ENCODE results near the gene FOXO1. TPM values are rescaled to one million over a fixed set of nuclear protein-coding genes. Genes with fewer than 3 reads are reported as not detected.

FOXO1 gene
- total RNA-seq, 1 donor from 2014 or later = 10.4 TPM

DNA sequence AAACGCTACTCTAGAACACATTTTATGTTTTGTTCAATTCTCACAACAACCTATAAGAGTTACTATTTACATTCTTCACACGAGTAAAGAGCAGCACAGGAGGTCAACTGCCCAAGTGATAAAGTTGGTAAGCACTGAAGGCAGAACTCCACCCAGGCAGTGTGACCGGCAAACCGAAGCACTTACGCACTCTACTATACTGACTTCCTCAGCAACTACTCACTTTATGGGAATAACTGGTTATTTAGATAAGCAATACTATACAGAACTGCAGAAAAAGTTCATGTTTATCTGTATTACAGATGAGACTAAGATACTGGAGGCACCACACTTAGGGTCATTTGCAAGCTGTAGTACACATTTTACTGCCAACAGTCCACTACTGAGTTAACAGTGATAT is 28.8 kb downstream of the FOXO1 start:
- Histone ChIP-seq H2AFZ (ENCODE audit: low read depth, low read length) (no peak overlapping the region), H3K4me1 (ENCODE audit: insufficient read depth, low read length) (no peaks in the 10 kb centered on the region), H3K4me3 (ENCODE audit: insufficient read depth, low read depth, low read length) (no peak overlapping the region), H4K20me1 (ENCODE audit: insufficient read depth, low read length) (peaks cover 41% of the 10 kb centered on the region), H3K79me2 (ENCODE audit: insufficient read depth, low read length) (peaks cover 9% of the 10 kb centered on the region), H3K9ac (ENCODE audit: low read length) (no peak overlapping the region), H3K36me3 (ENCODE audit: insufficient read depth, low read length) (no peaks in the 10 kb centered on the region), H3K4me2 (ENCODE audit: low read length) (no peak overlapping the region), H3K9me3 (ENCODE audit: insufficient read depth, low read depth, low read length) (no peaks in the 10 kb centered on the region), H3K27ac (ENCODE audit: low read depth, low read length) (no peak overlapping the region), H3K27me3 (ENCODE audit: insufficient read depth, low read length) (no peaks in the 10 kb centered on the region)
- Mint-ChIP-seq H3K4me1 (ENCODE audit: low read depth, unreplicated experiment) (peaks cover 22% of the 10 kb centered on the region), H3K36me3 (ENCODE audit: low read depth, unreplicated experiment) (peaks cover 1% of the 10 kb centered on the region), H3K9me3 (ENCODE audit: unreplicated experiment) (no peaks in the 10 kb centered on the region), H3K27ac (ENCODE audit: unreplicated experiment) (no peak overlapping the region), H3K27me3 (ENCODE audit: low read depth, unreplicated experiment) (no peaks in the 10 kb centered on the region), H3K4me3 (ENCODE audit: unreplicated experiment) (no peak overlapping the region)
- DNase-seq (ENCODE audit: low read depth) (no peak), FAIRE-seq (no peak)
- TF ChIP-seq EZH2 (IDR thresholded peaks at IDR 0.05; ENCODE audit: insufficient read depth, low read length) = no peak
- TF ChIP-seq, protein P1, sequence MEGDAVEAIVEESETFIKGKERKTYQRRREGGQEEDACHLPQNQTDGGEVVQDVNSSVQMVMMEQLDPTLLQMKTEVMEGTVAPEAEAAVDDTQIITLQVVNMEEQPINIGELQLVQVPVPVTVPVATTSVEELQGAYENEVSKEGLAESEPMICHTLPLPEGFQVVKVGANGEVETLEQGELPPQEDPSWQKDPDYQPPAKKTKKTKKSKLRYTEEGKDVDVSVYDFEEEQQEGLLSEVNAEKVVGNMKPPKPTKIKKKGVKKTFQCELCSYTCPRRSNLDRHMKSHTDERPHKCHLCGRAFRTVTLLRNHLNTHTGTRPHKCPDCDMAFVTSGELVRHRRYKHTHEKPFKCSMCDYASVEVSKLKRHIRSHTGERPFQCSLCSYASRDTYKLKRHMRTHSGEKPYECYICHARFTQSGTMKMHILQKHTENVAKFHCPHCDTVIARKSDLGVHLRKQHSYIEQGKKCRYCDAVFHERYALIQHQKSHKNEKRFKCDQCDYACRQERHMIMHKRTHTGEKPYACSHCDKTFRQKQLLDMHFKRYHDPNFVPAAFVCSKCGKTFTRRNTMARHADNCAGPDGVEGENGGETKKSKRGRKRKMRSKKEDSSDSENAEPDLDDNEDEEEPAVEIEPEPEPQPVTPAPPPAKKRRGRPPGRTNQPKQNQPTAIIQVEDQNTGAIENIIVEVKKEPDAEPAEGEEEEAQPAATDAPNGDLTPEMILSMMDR (IDR thresholded peaks at IDR 0.05; ENCODE audit: insufficient read depth, low read depth, low read length) = no peak

DNA sequence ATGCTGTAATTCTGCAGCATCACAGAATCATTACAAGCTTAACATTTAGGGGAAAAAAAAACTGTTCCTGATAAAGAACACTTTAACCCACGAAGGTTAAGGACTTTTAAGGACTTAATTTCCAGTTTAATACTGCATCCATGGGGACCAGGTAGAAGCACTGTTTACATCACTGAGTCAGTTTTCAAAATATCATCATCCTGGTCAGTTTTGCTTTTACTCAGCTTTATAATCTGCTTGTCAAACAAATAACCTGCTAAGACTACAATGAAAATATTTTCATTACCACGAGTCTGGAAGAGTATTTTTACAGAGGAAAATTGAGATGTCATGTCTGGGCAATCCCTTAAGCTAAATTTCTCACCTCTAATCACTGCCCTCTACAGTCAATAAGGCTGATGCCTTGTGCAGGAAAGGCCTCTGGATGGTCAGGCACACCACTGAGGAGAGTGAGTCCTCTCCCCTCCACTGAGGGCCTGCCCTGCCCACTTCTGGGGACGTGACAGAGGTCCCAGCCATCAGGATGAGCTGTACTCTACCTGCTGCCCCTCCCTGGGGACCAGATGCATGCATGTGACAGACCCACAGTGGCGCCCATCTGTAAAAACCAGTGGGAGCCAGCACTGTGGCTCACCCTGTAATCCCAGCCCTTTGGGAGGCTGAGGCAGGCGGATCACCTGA is 31.0 kb downstream of the FOXO1 start:
- H3K79me2 ChIP-seq (ENCODE audit: insufficient read depth, low read length) = peaks cover 9% of the 10 kb centered on the region
- peaks cover 22% of the 10 kb centered on the region for H3K4me1 Mint-ChIP-seq (ENCODE audit: low read depth, unreplicated experiment)
- no peak for FAIRE-seq

More for the DNA sequence above, 31.0 kb downstream of the FOXO1 start:
- Histone ChIP-seq H3K4me2 (ENCODE audit: low read length) (no peak overlapping the region), H4K20me1 (ENCODE audit: insufficient read depth, low read length) (peaks cover 30% of the 10 kb centered on the region), H3K9me3 (ENCODE audit: insufficient read depth, low read depth, low read length) (no peaks in the 10 kb centered on the region), H3K36me3 (ENCODE audit: insufficient read depth, low read length) (no peaks in the 10 kb centered on the region), H3K9ac (ENCODE audit: low read length) (no peak overlapping the region), H3K4me3 (ENCODE audit: insufficient read depth, low read depth, low read length) (no peak overlapping the region), H2AFZ (ENCODE audit: low read depth, low read length) (no peak overlapping the region), H3K27ac (ENCODE audit: low read depth, low read length) (no peak overlapping the region), H3K4me1 (ENCODE audit: insufficient read depth, low read length) (no peaks in the 10 kb centered on the region), H3K27me3 (ENCODE audit: insufficient read depth, low read length) (no peaks in the 10 kb centered on the region)
- H3K4me3 Mint-ChIP-seq (ENCODE audit: unreplicated experiment) = no peak overlapping the region
- no peak overlapping the region for H3K27ac Mint-ChIP-seq (ENCODE audit: unreplicated experiment)
- TF ChIP-seq, protein P1 (IDR thresholded peaks at IDR 0.05; ENCODE audit: insufficient read depth, low read depth, low read length) = no peak
- TF ChIP-seq EZH2 (IDR thresholded peaks at IDR 0.05; ENCODE audit: insufficient read depth, low read length) = no peak
- H3K9me3 Mint-ChIP-seq (ENCODE audit: unreplicated experiment) = no peaks in the 10 kb centered on the region
- H3K36me3 Mint-ChIP-seq (ENCODE audit: low read depth, unreplicated experiment) = peaks cover 4% of the 10 kb centered on the region
- DNase-seq (ENCODE audit: low read depth) = no peak
- H3K27me3 Mint-ChIP-seq (ENCODE audit: low read depth, unreplicated experiment) = no peaks in the 10 kb centered on the region

Measured in astrocyte (in vitro differentiated cells and primary cell).